GM19463 (cell line): Measurements from ENCODE around the gene P4HB.

Experiments used
- ATAC-seq: cut with Tn5 transposase; IDR thresholded peaks from one replicate; pipeline ENCODE4 v1.9.1; 2021; ENCODE audit warnings: mild to moderate bottlenecking, moderate library complexity; ENCODE audit not compliant: unreplicated experiment

The P4HB gene

GRCh38 chr17:81859906-81860755 lies at the start of gene P4HB:
Gene P4HB, minus strand, starts transcription at chr17:81860535. Its CDS starts 64 bp downstream, at chr17:81860471.
- peak; percentile 74 for ATAC-seq

- no peak for ATAC-seq
Observed at GRCh38 chr17:81909231-81909630, 48.9 kb upstream of the P4HB start.

GRCh38 chr17:81908793-81909192 lies 48.5 kb upstream of the P4HB start:
- ATAC-seq, result no peak

GRCh38 chr17:81907219-81908145 lies 47.1 kb upstream of the P4HB start:
- no peak for ATAC-seq

- ATAC-seq, result no peak
Observed at GRCh38 chr17:81906476-81907218, 46.3 kb upstream of the P4HB start.

GRCh38 chr17:81905993-81906392 lies 45.7 kb upstream of the P4HB start:
- no peak for ATAC-seq

GRCh38 chr17:81905424-81905875 lies 45.1 kb upstream of the P4HB start:
- ATAC-seq, result no peak

- ATAC-seq, result no peak
Observed at GRCh38 chr17:81904600-81905423, 44.5 kb upstream of the P4HB start.

GRCh38 chr17:81903896-81904599 lies 43.7 kb upstream of the P4HB start:
- no peak for ATAC-seq

GRCh38 chr17:81903415-81903831 lies 43.1 kb upstream of the P4HB start:
- ATAC-seq, result no peak

GRCh38 chr17:81902653-81903414 lies 42.5 kb upstream of the P4HB start:
- ATAC-seq, result no peak

- ATAC-seq, result no peak
Observed at GRCh38 chr17:81902023-81902652, 41.8 kb upstream of the P4HB start, which contains the start of gene NPB. Gene NPB, plus strand, starts transcription at chr17:81902238. Its CDS starts 40 bp downstream, at chr17:81902278.

GRCh38 chr17:81901167-81902022 lies 41.1 kb upstream of the P4HB start:
- ATAC-seq, result no peak

GRCh38 chr17:81900181-81900820 lies 40.0 kb upstream of the P4HB start:
- ATAC-seq, result no peak

- ATAC-seq, result no peak
Observed at GRCh38 chr17:81899514-81900166, 39.3 kb upstream of the P4HB start.

- ATAC-seq, result no peak
Observed at GRCh38 chr17:81898885-81899284, 38.5 kb upstream of the P4HB start.
